ENCODE measurements around the gene C16orf74. TPM values are rescaled to one million over a fixed set of nuclear protein-coding genes. Genes with fewer than 3 reads are reported as not detected.

Gene C16orf74
- total and polyA plus RNA-seq, 2 experiments from 2014 or later, result 3.8 to 7.0 TPM

- in situ Hi-C loops (cut with MboI), result no loop called here
- no peak overlapping the region for H3K4me3 ChIP-seq
- H3K27me3 ChIP-seq (replicated peaks; ENCODE audit: insufficient read depth), result no peaks in the 10 kb centered on the region
- TF ChIP-seq EZH2phosphoT487 (IDR thresholded peaks at IDR 0.05; ENCODE audit: insufficient read depth, low read depth) (no peak), EZH2 (IDR thresholded peaks at IDR 0.05; ENCODE audit: insufficient read depth, poor library complexity, severe bottlenecking) (no peak)
- no peak overlapping the region for H2AFZ ChIP-seq
- no peak for DNase-seq
- WGBS, 2 experiments (ENCODE audit: low coverage in 1 of 2, low lambda C conversion rate in 2 of 2, missing lambda C conversion rate in 2 of 2), result 97 to 100% methylated on average over 5 of the region's 5 CpGs
- H3K9ac ChIP-seq, result no peak overlapping the region
- no peak overlapping the region for H3K4me2 ChIP-seq (ENCODE audit: unreplicated experiment)
- no peak overlapping the region for H3K27ac ChIP-seq
- no peaks in the 10 kb centered on the region for H3K4me1 ChIP-seq (ENCODE audit: insufficient read depth)
- H3K36me3 ChIP-seq (ENCODE audit: low read depth), result no peaks in the 10 kb centered on the region
- H3K9me3 ChIP-seq (ENCODE audit: low read depth), result no peaks in the 10 kb centered on the region
- no peaks in the 10 kb centered on the region for H4K20me1 ChIP-seq (ENCODE audit: insufficient read depth)
- H3K79me2 ChIP-seq (ENCODE audit: insufficient read depth), result no peaks in the 10 kb centered on the region
- no peaks in the 10 kb centered on the region for H3K9me2 ChIP-seq (ENCODE audit: insufficient read depth)
- no peaks in the 10 kb centered on the region for H3F3A ChIP-seq (ENCODE audit: insufficient read depth)
Measured at GRCh38 chr16:85730186-85730465, 20.8 kb downstream of the C16orf74 start.

- no peaks in the 10 kb centered on the region for H4K20me1 ChIP-seq (ENCODE audit: insufficient read depth)
- H3K79me2 ChIP-seq (ENCODE audit: insufficient read depth), result no peaks in the 10 kb centered on the region
- no peaks in the 10 kb centered on the region for H3K9me3 ChIP-seq (ENCODE audit: low read depth)
- no peaks in the 10 kb centered on the region for H3K27me3 ChIP-seq (replicated peaks; ENCODE audit: insufficient read depth)
- H2AFZ ChIP-seq, result no peak overlapping the region
- H3F3A ChIP-seq (ENCODE audit: insufficient read depth), result no peaks in the 10 kb centered on the region
- H3K9me2 ChIP-seq (ENCODE audit: insufficient read depth), result no peaks in the 10 kb centered on the region
- no peak overlapping the region for H3K4me2 ChIP-seq (ENCODE audit: unreplicated experiment)
- H3K4me1 ChIP-seq (ENCODE audit: insufficient read depth), result no peaks in the 10 kb centered on the region
- no peak for TF ChIP-seq EZH2phosphoT487 (IDR thresholded peaks at IDR 0.05; ENCODE audit: insufficient read depth, low read depth)
- in situ Hi-C loops (cut with MboI), result no loop called here
- 94% methylated on average over 16 of the region's 16 CpGs for WGBS, 2 experiments (ENCODE audit: low coverage in 1 of 2, low lambda C conversion rate in 2 of 2, missing lambda C conversion rate in 2 of 2)
- H3K4me3 ChIP-seq, result no peak overlapping the region
- H3K27ac ChIP-seq, result no peak overlapping the region
- H3K9ac ChIP-seq, result no peak overlapping the region
- DNase-seq, result no peak
- no peaks in the 10 kb centered on the region for H3K36me3 ChIP-seq (ENCODE audit: low read depth)
Measured at GRCh38 chr16:85729452-85730185, 21.3 kb downstream of the C16orf74 start.

GRCh38 chr16:85728879-85729278, 22.0 kb downstream of the C16orf74 start:
- no peak overlapping the region for H3K9ac ChIP-seq
- no peaks in the 10 kb centered on the region for H4K20me1 ChIP-seq (ENCODE audit: insufficient read depth)
- H3F3A ChIP-seq (ENCODE audit: insufficient read depth), result no peaks in the 10 kb centered on the region
- 91 to 95% methylated on average over 7 of the region's 7 CpGs for WGBS, 2 experiments (ENCODE audit: low coverage in 1 of 2, low lambda C conversion rate in 2 of 2, missing lambda C conversion rate in 2 of 2)
- TF ChIP-seq EZH2 (IDR thresholded peaks at IDR 0.05; ENCODE audit: insufficient read depth, poor library complexity, severe bottlenecking), result no peak
- no peak for TF ChIP-seq EZH2phosphoT487 (IDR thresholded peaks at IDR 0.05; ENCODE audit: insufficient read depth, low read depth)
- H3K4me2 ChIP-seq (ENCODE audit: unreplicated experiment), result no peak overlapping the region
- no peaks in the 10 kb centered on the region for H3K27me3 ChIP-seq (replicated peaks; ENCODE audit: insufficient read depth)
- H2AFZ ChIP-seq, result no peak overlapping the region
- no peaks in the 10 kb centered on the region for H3K79me2 ChIP-seq (ENCODE audit: insufficient read depth)
- no peaks in the 10 kb centered on the region for H3K36me3 ChIP-seq (ENCODE audit: low read depth)
- H3K9me3 ChIP-seq (ENCODE audit: low read depth), result no peaks in the 10 kb centered on the region
- H3K27ac ChIP-seq, result no peak overlapping the region
- no peak for DNase-seq
- H3K4me3 ChIP-seq, result no peak overlapping the region
- in situ Hi-C loops (cut with MboI), result no loop called here
- H3K9me2 ChIP-seq (ENCODE audit: insufficient read depth), result no peaks in the 10 kb centered on the region
- H3K4me1 ChIP-seq (ENCODE audit: insufficient read depth), result no peaks in the 10 kb centered on the region

- Histone ChIP-seq H3K4me3 (no peak overlapping the region), H3F3A (ENCODE audit: insufficient read depth) (no peaks in the 10 kb centered on the region), H2AFZ (no peak overlapping the region), H3K36me3 (ENCODE audit: low read depth) (no peaks in the 10 kb centered on the region), H3K4me1 (ENCODE audit: insufficient read depth) (no peaks in the 10 kb centered on the region), H3K9me3 (ENCODE audit: low read depth) (no peaks in the 10 kb centered on the region), H3K79me2 (ENCODE audit: insufficient read depth) (no peaks in the 10 kb centered on the region), H3K27me3 (replicated peaks; ENCODE audit: insufficient read depth) (no peaks in the 10 kb centered on the region), H4K20me1 (ENCODE audit: insufficient read depth) (no peaks in the 10 kb centered on the region), H3K4me2 (ENCODE audit: unreplicated experiment) (no peak overlapping the region), H3K27ac (no peak overlapping the region), H3K9ac (no peak overlapping the region), H3K9me2 (ENCODE audit: insufficient read depth) (no peaks in the 10 kb centered on the region)
- in situ Hi-C loops (cut with MboI), result no loop called here
- no peak for TF ChIP-seq EZH2phosphoT487 (IDR thresholded peaks at IDR 0.05; ENCODE audit: insufficient read depth, low read depth)
- no peak for TF ChIP-seq EZH2 (IDR thresholded peaks at IDR 0.05; ENCODE audit: insufficient read depth, poor library complexity, severe bottlenecking)
- WGBS, 2 experiments (ENCODE audit: low coverage in 1 of 2, low lambda C conversion rate in 2 of 2, missing lambda C conversion rate in 2 of 2), result 91 to 98% methylated on average over 11 to 12 of the region's 12 CpGs
- no peak for DNase-seq
Measured at GRCh38 chr16:85724936-85725335, 26.0 kb downstream of the C16orf74 start.

Measured in GM23248 (cell line).